ENCODE results near the gene CXCL6.

DNA sequence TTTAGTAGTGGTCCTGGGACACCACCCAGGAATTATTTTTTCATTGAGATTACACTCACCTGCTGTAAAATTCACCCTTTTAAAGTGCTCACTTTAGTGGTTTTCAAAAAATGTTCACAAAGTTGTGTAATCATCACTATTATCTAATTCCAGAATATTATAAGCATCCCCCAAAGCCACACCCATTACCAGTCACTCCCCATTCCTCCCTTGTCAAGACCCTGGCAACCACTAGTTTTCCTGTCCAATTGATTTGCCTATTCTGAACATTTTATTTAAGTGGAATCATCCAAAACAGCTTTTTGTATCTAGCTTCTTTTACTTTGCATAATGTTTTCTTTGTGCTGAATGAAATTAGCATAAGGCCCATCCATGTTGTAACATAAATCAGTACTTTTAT, 12.7 kb upstream of the CXCL6 start:
- TF ChIP-seq CTCF (IDR thresholded peaks at IDR 0.05) (no peak), POLR2A (IDR thresholded peaks at IDR 0.05) (no peak), EP300 (IDR thresholded peaks at IDR 0.05) (no peak)

All from tibial nerve (tissue), 4 donors.